Ishikawa (cell line): Measurements from ENCODE around the gene PUDP.

ENCODE experiments used
- CEBPB ChIP-seq: IDR thresholded peaks from 2 replicates; pipeline ENCODE4 v1.6.1; 2012
- CREB1 ChIP-seq: IDR thresholded peaks from 2 replicates; pipeline ENCODE4 v1.6.1; 2012; ENCODE audit warnings: low read depth
- EGR1 ChIP-seq: IDR thresholded peaks from 2 replicates; pipeline ENCODE4 v1.6.1; 2012
- EP300 ChIP-seq: IDR thresholded peaks from 2 replicates; pipeline ENCODE4 v1.6.1; 2012; ENCODE audit warnings: borderline replicate concordance
- FOXM1 ChIP-seq: IDR thresholded peaks from 2 replicates; pipeline ENCODE4 v1.6.1; 2012; ENCODE audit warnings: low read depth, borderline replicate concordance
- NFIC ChIP-seq: IDR thresholded peaks from 2 replicates; pipeline ENCODE4 v1.6.1; 2012
- RAD21 ChIP-seq: IDR thresholded peaks from 2 replicates; pipeline ENCODE4 v1.6.1; 2012; ENCODE audit warnings: low read depth
- TAF1 ChIP-seq: IDR thresholded peaks from 2 replicates; pipeline ENCODE4 v1.6.1; 2012; ENCODE audit warnings: low read depth, mild to moderate bottlenecking
- TCF12 ChIP-seq: IDR thresholded peaks from 2 replicates; pipeline ENCODE4 v1.6.1; 2012; ENCODE audit warnings: low read depth
- TEAD4 ChIP-seq: IDR thresholded peaks from 2 replicates; pipeline ENCODE4 v1.6.1; 2012
- YY1 ChIP-seq: IDR thresholded peaks from 2 replicates; pipeline ENCODE4 v1.6.1; 2012; ENCODE audit warnings: low read depth
- ZBTB7A ChIP-seq: IDR thresholded peaks from 2 replicates; pipeline ENCODE4 v1.6.1; 2012; ENCODE audit warnings: low read depth
- TF ChIP-seq, protein P1 (sequence below): IDR thresholded peaks from 2 replicates; pipeline ENCODE4 v1.6.1; 2012
- TF ChIP-seq, protein P2 (sequence below): IDR thresholded peaks from 2 replicates; pipeline ENCODE4 v1.6.1; 2012
- TF ChIP-seq, protein P3 (sequence below): IDR thresholded peaks from 2 replicates; pipeline ENCODE4 v1.6.1; 2012; ENCODE audit warnings: low read depth, mild to moderate bottlenecking

Gene PUDP

DNA sequence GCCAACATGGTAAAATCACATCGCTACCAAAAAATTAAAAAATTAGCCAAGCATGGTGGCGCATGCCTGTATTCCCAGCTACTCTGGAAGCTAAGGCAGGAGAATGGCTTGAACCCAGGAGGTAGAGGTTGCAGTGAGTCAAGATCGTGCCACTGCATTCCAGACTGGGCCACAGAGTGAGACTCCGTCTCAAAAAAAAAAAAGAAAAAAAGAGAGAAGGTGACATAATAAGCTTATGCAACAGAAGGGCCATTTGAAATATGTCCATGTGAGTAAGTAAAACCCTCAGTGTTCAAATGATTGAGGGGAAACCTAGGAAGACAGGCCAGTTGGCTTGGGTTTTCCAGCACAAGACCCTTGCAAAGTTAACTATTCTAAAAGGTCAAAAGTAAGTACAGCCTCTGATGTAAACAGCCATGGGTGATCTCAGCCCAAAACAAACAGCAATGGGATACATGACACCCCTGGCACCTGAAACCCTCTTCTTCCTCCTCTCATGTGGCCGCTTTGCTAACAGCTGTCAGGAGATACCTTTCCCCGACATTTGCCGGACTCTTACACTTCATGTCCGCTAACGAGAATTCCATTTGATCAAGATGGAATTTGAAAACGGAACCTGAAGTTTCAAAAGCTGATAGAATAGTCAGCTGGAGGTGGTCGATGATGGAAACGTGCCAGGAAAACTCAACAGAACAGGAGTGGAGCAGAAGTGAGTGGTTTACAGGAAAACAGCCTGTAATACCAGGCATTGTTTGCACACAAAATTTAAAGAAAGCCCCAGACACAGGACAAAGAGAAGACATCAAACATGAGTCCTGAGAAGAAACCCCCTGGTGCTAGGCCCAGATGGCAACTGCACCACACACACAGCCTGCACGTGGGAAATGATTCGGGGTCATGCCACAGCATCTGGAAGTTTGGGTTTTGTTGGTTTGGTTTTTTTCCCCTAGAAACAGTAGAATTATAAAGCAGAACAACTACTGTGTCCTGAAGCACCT is 93.4 kb downstream of the PUDP start:
- no peak for TF ChIP-seq TEAD4
- no peak for TF ChIP-seq TAF1
- no peak for TF ChIP-seq CREB1
- no peak for TF ChIP-seq ZBTB7A
- no peak for TF ChIP-seq EP300
- no peak for TF ChIP-seq EGR1
- TF ChIP-seq, protein P1, sequence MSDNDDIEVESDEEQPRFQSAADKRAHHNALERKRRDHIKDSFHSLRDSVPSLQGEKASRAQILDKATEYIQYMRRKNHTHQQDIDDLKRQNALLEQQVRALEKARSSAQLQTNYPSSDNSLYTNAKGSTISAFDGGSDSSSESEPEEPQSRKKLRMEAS: no peak
- no peak for TF ChIP-seq TCF12
- TF ChIP-seq, protein P2, sequence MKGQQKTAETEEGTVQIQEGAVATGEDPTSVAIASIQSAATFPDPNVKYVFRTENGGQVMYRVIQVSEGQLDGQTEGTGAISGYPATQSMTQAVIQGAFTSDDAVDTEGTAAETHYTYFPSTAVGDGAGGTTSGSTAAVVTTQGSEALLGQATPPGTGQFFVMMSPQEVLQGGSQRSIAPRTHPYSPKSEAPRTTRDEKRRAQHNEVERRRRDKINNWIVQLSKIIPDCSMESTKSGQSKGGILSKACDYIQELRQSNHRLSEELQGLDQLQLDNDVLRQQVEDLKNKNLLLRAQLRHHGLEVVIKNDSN: no peak
- TF ChIP-seq YY1: no peak
- TF ChIP-seq RAD21: no peak
- TF ChIP-seq, protein P3, sequence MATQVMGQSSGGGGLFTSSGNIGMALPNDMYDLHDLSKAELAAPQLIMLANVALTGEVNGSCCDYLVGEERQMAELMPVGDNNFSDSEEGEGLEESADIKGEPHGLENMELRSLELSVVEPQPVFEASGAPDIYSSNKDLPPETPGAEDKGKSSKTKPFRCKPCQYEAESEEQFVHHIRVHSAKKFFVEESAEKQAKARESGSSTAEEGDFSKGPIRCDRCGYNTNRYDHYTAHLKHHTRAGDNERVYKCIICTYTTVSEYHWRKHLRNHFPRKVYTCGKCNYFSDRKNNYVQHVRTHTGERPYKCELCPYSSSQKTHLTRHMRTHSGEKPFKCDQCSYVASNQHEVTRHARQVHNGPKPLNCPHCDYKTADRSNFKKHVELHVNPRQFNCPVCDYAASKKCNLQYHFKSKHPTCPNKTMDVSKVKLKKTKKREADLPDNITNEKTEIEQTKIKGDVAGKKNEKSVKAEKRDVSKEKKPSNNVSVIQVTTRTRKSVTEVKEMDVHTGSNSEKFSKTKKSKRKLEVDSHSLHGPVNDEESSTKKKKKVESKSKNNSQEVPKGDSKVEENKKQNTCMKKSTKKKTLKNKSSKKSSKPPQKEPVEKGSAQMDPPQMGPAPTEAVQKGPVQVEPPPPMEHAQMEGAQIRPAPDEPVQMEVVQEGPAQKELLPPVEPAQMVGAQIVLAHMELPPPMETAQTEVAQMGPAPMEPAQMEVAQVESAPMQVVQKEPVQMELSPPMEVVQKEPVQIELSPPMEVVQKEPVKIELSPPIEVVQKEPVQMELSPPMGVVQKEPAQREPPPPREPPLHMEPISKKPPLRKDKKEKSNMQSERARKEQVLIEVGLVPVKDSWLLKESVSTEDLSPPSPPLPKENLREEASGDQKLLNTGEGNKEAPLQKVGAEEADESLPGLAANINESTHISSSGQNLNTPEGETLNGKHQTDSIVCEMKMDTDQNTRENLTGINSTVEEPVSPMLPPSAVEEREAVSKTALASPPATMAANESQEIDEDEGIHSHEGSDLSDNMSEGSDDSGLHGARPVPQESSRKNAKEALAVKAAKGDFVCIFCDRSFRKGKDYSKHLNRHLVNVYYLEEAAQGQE: no peak
- no peak for TF ChIP-seq FOXM1
- TF ChIP-seq NFIC: no peak
- no peak for TF ChIP-seq CEBPB

DNA sequence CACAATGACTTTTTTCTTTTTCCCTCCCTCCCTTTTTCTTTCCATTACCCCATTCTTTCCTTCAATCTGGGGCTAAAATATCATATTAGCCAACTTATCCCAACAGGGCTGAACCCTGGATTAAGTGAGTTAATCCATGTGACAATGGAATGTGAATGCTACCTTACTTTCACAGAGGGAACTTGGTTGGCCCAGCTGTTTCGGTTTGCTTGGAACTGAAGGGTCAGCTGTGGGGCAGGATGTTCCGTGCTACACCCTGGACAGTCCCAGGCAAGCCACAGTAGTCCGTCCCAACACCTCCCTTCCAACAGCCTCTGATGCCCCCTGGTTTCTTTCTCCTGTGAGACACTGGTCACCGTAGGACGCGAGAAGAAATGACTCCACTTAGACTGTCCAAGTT is 95.4 kb downstream of the PUDP start:
- TF ChIP-seq YY1 (no peak), RAD21 (no peak), EGR1 (no peak)

DNA sequence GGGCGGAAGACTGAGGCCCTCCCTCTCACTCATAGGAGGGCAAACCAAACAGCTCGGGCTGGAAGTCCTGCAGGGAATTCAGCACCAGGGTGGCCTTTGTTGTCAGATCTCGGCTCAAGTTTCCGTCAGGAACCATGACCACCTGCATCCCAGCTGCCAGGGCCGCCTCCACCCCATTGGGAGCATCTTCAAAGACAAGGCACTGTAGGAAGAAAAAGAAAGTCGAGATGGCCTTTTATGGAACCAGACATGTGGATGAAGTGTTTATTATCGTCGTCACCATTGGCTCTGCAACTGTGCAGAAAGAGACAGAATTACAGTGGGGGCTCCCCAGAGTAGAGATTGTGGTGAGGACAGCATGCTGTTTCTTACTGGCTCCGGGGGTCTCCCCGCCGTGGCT is 97.7 kb downstream of the PUDP start:
- no peak for TF ChIP-seq TEAD4
- TF ChIP-seq NFIC: no peak
- no peak for TF ChIP-seq CEBPB
- no peak for TF ChIP-seq FOXM1
- TF ChIP-seq ZBTB7A: no peak
- no peak for TF ChIP-seq RAD21
- no peak for TF ChIP-seq EP300
- TF ChIP-seq, protein P3: no peak
- TF ChIP-seq, protein P2: no peak
- TF ChIP-seq YY1: no peak

DNA sequence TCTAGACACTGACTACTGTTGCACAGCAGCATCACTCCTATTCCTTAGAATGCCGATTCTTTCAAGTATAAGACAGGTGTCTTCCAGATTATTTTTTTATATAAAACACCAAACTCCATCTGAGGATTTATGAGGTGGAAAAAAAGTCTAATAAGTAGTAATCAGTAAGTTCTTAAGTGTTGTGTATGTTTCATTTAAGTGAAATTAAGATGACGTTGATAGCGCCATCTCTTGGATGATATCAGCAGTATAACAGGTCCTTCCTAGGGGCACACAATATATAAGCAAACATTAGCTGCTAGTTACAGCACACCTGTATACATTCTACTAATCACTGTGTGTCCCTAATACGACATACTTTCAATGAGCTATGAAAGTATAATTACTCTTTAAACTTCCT is 100.0 kb downstream of the PUDP start:
- TF ChIP-seq, protein P1: no peak
- TF ChIP-seq TCF12 (no peak), CEBPB (no peak), FOXM1 (no peak), TAF1 (no peak), YY1 (no peak), RAD21 (no peak), NFIC (no peak), ZBTB7A (no peak), CREB1 (no peak), EGR1 (no peak), EP300 (no peak), TEAD4 (no peak)
- TF ChIP-seq, protein P2: no peak
- TF ChIP-seq, protein P3: no peak
